T-helper 2 cell treated with Interferon-gamma antibody and Interleukin-4, amounts not matched to agents 5 μg/mL and 100 μg/mL, for 36 hours (primary cell): ENCODE measurements around the gene RPL18.
A peak's percentile ranks its signal among the peaks of the same experiment; 100 is the strongest.

ENCODE experiments used
- DNase-seq: peaks from one replicate; pipeline ENCODE4 v3.0.0; 2021; ENCODE audit warnings: low spot score
- H3K27ac Mint-ChIP-seq: one replicate; pipeline ENCODE4 v1.8.0; 2021; ENCODE audit warnings: mild to moderate bottlenecking, mixed read lengths
- H3K27me3 Mint-ChIP-seq: one replicate; pipeline ENCODE4 v1.8.0; 2021; ENCODE audit warnings: low read depth, mixed read lengths
- H3K36me3 Mint-ChIP-seq: one replicate; pipeline ENCODE4 v1.8.0; 2021; ENCODE audit warnings: low read depth, mixed read lengths
- H3K4me1 Mint-ChIP-seq: one replicate; pipeline ENCODE4 v1.8.0; 2021; ENCODE audit warnings: low read depth, mixed read lengths
- H3K4me3 Mint-ChIP-seq: one replicate; pipeline ENCODE4 v1.8.0; 2022; ENCODE audit warnings: mild to moderate bottlenecking, moderate library complexity, mixed read lengths
- H3K9me3 Mint-ChIP-seq: one replicate; pipeline ENCODE4 v1.8.0; 2021; ENCODE audit warnings: mixed read lengths

Gene RPL18

GRCh38 chr19:48618278-48618915 lies 581 bp downstream of the RPL18 start:
- H3K27ac Mint-ChIP-seq, result peak overlapping the region; percentile 99
- peaks cover 28% of the 10 kb centered on the region for H3K4me1 Mint-ChIP-seq
- peaks cover 53% of the 10 kb centered on the region for H3K36me3 Mint-ChIP-seq
- no peak for DNase-seq
- peak overlapping the region; percentile 97 for H3K4me3 Mint-ChIP-seq
- no peaks in the 10 kb centered on the region for H3K27me3 Mint-ChIP-seq
- H3K9me3 Mint-ChIP-seq, result no peaks in the 10 kb centered on the region

- peak overlapping the region; percentile 97 for H3K4me3 Mint-ChIP-seq
- H3K27ac Mint-ChIP-seq, result peak overlapping the region; percentile 99
- no peaks in the 10 kb centered on the region for H3K9me3 Mint-ChIP-seq
- H3K4me1 Mint-ChIP-seq, result peaks cover 25% of the 10 kb centered on the region
- DNase-seq, result no peak
- peaks cover 49% of the 10 kb centered on the region for H3K36me3 Mint-ChIP-seq
- no peaks in the 10 kb centered on the region for H3K27me3 Mint-ChIP-seq
Measured at GRCh38 chr19:48617146-48617937, 1.6 kb downstream of the RPL18 start.

- Mint-ChIP-seq H3K27ac (peak overlapping the region; percentile 63), H3K27me3 (no peaks in the 10 kb centered on the region), H3K4me1 (peaks cover 23% of the 10 kb centered on the region), H3K4me3 (peak overlapping the region; percentile 97), H3K9me3 (no peaks in the 10 kb centered on the region), H3K36me3 (peaks cover 45% of the 10 kb centered on the region)
- DNase-seq, result no peak
Measured at GRCh38 chr19:48616491-48617056, 2.4 kb downstream of the RPL18 start.

- H3K4me3 Mint-ChIP-seq, result peak overlapping the region; percentile 97
- H3K27me3 Mint-ChIP-seq, result no peaks in the 10 kb centered on the region
- H3K4me1 Mint-ChIP-seq, result peaks cover 23% of the 10 kb centered on the region
- peak overlapping the region; percentile 63 for H3K27ac Mint-ChIP-seq
- H3K9me3 Mint-ChIP-seq, result no peaks in the 10 kb centered on the region
- no peak for DNase-seq
- H3K36me3 Mint-ChIP-seq, result peaks cover 43% of the 10 kb centered on the region
Measured at GRCh38 chr19:48616041-48616436, 2.9 kb downstream of the RPL18 start.

DNA sequence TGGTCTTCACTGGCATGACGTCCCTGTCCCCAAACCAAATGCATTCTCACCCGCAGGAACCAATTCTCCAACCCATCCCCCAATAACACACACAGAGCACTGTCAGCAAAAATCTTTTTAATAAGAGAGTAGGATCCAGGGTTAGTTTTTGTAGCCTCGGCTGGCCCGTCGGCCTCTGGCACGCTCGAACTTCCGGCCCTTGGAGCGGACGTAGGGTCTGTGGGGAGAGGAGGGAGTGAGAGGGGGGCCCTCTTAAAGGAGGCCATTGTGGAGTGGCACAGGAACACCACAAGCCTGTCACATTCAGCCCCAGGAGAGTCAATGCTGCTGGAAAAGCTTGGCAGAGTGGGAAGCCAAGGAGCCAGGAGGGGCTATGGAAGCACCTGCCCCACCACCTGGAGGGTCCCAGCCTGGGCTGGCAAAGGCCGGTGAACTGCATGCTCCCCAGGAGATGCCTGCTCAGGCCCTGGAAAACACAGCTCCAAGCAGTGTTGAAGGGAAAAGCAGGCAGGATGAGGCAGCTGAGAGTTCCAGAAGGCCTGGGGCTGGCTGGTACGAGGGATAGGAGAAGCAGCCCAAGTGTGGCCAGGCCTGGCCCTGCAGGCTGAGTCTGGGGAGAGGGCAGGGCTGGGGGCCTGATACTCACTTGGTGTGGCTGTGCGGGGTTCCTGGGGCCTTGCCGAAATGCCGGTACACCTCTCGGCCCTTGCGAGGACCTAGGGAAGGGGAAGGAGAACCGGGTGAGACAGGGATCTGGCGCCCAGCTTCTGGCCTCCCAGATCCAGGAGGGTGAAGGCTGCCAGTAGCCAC lies 3.5 kb downstream of the RPL18 start:
- peaks cover 23% of the 10 kb centered on the region for H3K4me1 Mint-ChIP-seq
- no peak for DNase-seq
- no peaks in the 10 kb centered on the region for H3K9me3 Mint-ChIP-seq
- H3K27ac Mint-ChIP-seq, result peak overlapping the region; percentile 49
- H3K36me3 Mint-ChIP-seq, result peaks cover 43% of the 10 kb centered on the region
- H3K27me3 Mint-ChIP-seq, result no peaks in the 10 kb centered on the region
- H3K4me3 Mint-ChIP-seq, result peak overlapping the region; percentile 12

DNA sequence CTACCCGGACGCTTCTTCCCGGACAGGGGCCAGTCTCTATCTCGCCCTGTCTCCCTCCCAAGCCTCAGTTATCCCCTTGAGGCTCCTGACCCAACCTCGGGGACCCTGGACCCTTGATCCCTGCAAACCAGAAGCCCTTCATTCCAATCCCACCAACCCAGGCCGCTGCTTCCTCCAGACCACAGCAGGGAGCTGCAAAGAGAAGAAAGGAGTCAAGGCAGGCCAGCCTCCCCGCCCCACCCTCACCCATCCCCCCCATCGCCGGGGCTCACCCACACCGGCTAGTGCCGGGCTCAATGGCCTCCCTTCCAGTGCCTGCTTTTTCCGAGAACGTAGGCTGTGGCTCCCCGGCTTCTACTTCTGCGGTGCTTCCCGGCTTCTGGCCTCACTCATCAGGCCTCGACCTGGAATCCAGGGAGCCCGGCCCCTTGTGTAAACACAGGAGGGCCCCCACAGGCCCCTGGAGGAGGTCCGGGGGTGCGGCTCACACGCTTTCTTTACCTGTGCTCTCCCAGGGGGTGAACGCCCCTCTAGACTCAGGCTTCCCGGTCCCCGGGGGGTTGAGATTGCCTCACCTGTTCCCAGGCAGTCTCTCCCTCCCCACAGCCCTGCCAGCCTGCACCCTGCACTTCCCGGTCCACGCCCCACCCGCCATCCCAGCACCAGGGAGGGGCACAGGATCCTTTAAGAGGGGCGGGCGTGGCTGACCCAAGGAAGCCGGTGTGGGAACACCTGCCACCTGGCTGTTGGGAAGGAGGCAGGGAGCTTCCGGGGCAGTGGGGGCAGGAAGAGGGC lies 4.3 kb downstream of the RPL18 start, which contains the start of gene FAM83E:
Gene FAM83E (minus strand): TSS at position 641 of the 795 bp plus-strand sequence. CDS start 1,704 bp downstream, outside the sequence.
- peak within 1 kb of the TSS; percentile 49 for H3K27ac Mint-ChIP-seq
- no peaks in the 10 kb centered on the region for H3K27me3 Mint-ChIP-seq
- peaks cover 39% of the 10 kb centered on the region for H3K36me3 Mint-ChIP-seq
- H3K9me3 Mint-ChIP-seq, result no peaks in the 10 kb centered on the region
- no peak for DNase-seq
- peak within 1 kb of the TSS; percentile 12 for H3K4me3 Mint-ChIP-seq
- H3K4me1 Mint-ChIP-seq, result peaks cover 15% of the 10 kb centered on the region

DNA sequence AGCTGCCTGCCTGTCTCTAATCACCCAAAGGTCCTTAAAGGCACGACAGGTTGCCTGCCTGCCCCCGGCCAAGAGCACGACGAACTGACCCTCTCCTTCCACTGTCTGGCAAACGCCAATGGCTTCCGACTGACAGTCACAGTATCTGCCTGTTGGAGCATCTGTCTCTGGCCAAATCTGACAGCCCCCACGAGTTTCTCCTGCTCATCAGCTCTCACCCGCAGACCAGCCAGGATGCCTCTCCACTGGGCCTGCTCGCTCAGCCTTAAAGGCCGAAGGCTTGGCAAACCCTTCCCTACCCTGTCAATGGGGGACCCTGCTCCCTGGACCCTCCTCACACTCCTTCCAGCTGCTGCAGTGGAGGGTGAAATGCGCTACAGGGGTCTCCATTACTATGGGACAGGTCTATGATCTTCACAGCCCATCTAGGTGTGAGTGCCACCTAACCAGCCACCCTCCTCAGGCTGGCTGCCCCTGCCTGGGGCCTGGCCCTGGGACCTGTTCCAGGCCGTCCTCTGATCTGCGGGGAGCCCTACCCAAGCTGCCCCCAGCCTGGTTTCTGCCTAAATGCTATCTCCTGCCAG lies 5.0 kb downstream of the RPL18 start:
- Mint-ChIP-seq H3K36me3 (peaks cover 37% of the 10 kb centered on the region), H3K4me3 (no peak overlapping the region), H3K27ac (no peak overlapping the region), H3K9me3 (no peaks in the 10 kb centered on the region), H3K27me3 (no peaks in the 10 kb centered on the region), H3K4me1 (peaks cover 13% of the 10 kb centered on the region)
- no peak for DNase-seq

GRCh38 chr19:48613024-48613851 lies 5.7 kb downstream of the RPL18 start:
- no peak for DNase-seq
- no peak overlapping the region for H3K4me3 Mint-ChIP-seq
- no peak overlapping the region for H3K27ac Mint-ChIP-seq
- peaks cover 15% of the 10 kb centered on the region for H3K4me1 Mint-ChIP-seq
- H3K9me3 Mint-ChIP-seq, result no peaks in the 10 kb centered on the region
- peaks cover 32% of the 10 kb centered on the region for H3K36me3 Mint-ChIP-seq
- no peaks in the 10 kb centered on the region for H3K27me3 Mint-ChIP-seq

GRCh38 chr19:48611872-48612271 lies 7.1 kb downstream of the RPL18 start:
- no peak overlapping the region for H3K27ac Mint-ChIP-seq
- H3K9me3 Mint-ChIP-seq, result no peaks in the 10 kb centered on the region

GRCh38 chr19:48609571-48610108 lies 9.3 kb downstream of the RPL18 start:
- H3K27ac Mint-ChIP-seq, result no peak overlapping the region
- H3K4me1 Mint-ChIP-seq, result peaks cover 4% of the 10 kb centered on the region
- H3K36me3 Mint-ChIP-seq, result no peaks in the 10 kb centered on the region

More at GRCh38 chr19:48611872-48612271, 7.1 kb downstream of the RPL18 start:
- no peak for DNase-seq
- Mint-ChIP-seq H3K4me1 (peaks cover 10% of the 10 kb centered on the region), H3K36me3 (peaks cover 18% of the 10 kb centered on the region), H3K4me3 (no peak overlapping the region), H3K27me3 (no peaks in the 10 kb centered on the region)

GRCh38 chr19:48608798-48609263 lies 10.1 kb downstream of the RPL18 start:
- Mint-ChIP-seq H3K27ac (peak overlapping the region; percentile 55), H3K36me3 (no peaks in the 10 kb centered on the region), H3K27me3 (no peaks in the 10 kb centered on the region), H3K4me3 (no peak overlapping the region), H3K9me3 (no peaks in the 10 kb centered on the region), H3K4me1 (peaks cover 4% of the 10 kb centered on the region)
- DNase-seq, result no peak

More at GRCh38 chr19:48609571-48610108, 9.3 kb downstream of the RPL18 start:
- no peak for DNase-seq
- Mint-ChIP-seq H3K27me3 (no peaks in the 10 kb centered on the region), H3K9me3 (no peaks in the 10 kb centered on the region), H3K4me3 (no peak overlapping the region)

- Mint-ChIP-seq H3K4me3 (no peak overlapping the region), H3K36me3 (no peaks in the 10 kb centered on the region), H3K9me3 (no peaks in the 10 kb centered on the region), H3K27me3 (no peaks in the 10 kb centered on the region), H3K27ac (no peak overlapping the region), H3K4me1 (peaks cover 4% of the 10 kb centered on the region)
- no peak for DNase-seq
Measured at GRCh38 chr19:48607359-48607755, 11.6 kb downstream of the RPL18 start.
